Activated CD8-positive, alpha-beta memory T cell treated with anti-CD3 and anti-CD28 coated beads, Interleukin-2, amount 50 U/mL, for 24 hours (primary cell): ENCODE results near the gene TALDO1.

ENCODE experiments used
- DNase-seq: peaks from one replicate; pipeline ENCODE4 v3.0.0-alpha.2; 2020; ENCODE audit errors: extremely low read depth

The TALDO1 gene

DNA sequence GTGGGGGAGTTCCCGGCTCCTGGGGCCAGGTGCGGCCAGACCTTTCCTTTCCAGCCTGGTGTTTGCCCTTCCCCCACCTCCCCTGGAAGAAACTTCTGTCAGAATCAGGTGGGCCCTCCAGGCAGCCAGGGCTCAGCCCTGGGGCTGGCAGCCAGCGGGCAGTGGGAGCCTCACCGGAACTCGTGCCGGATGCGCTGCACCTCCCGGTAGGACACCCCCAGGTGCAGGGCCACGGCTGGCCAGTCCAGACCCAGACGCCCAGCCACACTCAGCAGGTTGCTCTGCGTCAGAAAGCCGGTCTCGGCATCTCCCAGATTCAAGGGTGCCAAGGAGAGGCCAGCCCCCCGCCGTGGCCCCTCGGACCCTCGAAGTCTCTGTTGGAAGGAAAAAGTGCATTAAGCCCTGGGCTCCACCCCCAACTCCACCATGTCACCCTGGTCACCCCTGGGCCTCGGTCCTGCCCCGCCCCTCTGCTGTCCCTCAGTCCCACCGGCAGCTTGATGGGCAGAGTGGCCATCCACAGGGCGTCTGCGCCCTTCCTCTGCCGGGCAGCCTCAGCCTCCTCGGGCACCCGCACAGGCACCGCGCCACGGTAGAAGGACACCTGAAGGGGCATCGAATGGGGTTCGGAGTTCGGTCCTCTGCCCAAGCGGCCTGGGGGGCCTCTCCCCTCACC, 52.5 kb downstream of the TALDO1 start:
- DNase-seq: no peak

DNA sequence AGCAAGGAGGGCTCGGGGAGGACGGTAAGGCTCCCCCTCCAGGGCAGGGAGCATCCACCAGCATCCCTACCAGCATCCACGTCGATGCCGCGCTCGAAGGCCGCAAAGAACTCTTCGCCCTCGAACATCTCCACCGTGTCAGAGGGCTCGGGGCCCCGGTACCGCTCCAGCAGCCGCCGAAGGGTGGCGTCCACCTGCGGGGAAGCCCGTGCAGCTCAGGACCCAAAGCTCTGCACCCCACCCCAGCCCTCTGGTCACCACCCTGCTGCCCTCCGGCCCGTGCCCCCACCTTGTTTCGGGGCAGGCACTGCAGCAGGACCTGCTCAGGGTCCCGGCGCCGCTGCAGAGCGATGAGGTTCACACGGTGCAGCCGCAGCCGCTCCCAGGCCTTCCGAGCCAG, 53.2 kb downstream of the TALDO1 start:
- no peak for DNase-seq

DNA sequence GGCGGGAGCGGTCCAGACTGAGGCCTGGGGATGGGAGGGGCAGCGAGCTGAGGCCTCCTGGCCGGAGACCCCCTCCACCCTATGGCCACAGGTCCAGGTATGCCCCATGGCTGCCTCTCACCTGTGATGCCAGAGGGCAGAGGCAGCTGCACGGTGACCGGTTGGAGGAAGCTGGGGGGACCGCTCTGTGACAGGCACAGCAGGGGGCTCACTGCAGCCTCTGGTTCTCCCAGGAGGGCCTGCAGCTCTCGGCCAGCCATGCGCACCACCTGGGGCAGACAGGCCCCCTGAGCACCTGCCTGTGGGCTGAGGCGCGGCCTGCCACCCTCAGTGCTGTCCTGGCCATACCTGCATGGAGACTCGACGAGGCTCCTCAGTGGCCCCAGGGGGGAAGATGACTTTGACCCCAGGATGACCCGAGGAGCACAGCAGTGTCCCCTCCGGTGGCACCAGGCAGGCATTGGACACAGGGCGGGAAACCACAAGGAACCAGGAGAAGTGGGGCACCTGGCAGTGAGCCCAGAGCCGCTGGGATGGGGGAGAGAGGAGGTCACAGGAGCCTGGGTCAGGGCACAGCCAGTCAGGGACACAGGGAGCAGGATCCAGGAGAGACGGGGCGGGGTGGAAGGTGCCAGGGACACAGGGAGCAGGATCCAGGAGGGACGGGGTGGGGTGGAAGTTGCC, 54.0 kb downstream of the TALDO1 start:
- DNase-seq: no peak

DNA sequence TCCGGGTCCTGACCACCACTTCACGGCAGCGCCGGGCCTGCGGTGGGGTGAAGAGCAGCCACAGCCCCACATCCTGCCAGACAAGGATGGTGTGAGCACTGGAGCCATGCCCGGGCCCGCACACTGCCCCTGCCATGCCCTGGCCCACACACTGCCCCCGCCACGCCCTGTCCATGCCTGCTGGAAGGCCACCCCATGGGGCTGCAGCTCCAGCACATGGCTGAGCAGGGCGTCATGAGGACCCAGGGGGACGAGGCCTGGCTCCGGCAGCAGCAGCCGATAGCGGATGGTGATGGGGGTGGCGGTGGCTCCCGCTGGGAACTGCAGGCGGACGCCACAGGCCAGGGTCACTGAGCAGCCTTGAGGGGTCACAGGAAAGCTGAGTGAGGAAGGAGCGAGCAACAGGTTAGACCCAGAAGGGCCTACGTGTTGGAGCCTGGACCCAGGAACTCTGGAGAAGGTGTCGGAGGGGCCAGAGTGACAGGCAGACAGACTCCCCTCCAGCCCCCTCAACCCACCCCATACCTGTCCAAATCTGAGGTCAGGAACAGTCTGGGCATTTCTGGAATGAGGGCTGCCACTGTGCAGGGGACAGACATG, 54.9 kb downstream of the TALDO1 start:
- DNase-seq: no peak

DNA sequence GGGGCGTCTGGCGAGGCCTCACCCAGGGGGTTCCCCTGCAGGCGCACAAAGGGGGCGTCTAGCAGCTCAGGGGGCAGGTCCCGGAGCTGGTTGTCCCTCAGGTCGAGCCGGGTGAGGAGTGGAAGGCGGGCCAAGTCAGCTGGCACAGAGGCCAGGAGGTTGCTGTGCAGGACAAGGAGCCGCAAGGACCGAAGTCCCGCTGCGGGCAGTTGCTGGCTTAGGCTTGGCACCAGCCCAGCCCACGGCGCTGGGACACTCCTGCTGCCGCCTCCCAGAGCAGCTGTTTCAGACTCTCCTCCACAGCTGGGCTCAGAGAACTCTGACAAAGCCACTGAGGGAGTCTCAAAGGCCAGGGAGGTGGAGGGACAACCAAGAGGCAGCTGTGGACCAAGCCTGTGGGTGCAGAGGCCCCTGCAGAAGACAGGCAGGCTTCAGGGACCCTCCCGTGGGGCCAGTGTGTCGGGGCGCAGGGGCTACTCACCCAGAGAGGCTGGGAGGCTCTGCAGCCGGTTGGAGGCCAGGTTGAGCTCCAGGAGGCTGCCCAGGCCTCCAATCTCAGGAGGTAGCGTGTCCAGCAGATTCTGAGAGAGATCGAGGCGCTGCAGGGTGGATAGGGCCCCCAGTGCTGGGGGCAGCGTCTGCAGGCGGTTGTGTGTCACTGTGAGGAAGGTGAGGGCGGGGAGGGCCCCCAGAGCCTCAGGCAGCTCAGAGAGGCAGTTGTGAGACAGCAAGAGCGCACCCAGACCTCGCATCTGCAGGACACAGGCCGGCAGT, 55.6 kb downstream of the TALDO1 start:
- DNase-seq: no peak

DNA sequence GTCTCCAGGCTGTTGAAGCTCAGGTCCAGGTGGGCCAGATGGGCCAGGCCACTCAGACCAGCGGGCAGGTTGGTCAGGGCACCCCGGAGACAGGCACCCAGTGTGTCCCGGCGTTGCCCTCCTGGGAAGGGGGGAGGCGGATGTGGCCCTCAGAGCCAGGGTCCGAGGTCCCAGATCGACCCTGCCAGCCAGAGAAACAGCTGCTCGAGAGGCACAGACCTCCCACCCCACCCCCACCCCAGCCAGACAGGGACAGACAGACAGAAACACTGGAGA, 56.1 kb downstream of the TALDO1 start:
- DNase-seq: no peak

DNA sequence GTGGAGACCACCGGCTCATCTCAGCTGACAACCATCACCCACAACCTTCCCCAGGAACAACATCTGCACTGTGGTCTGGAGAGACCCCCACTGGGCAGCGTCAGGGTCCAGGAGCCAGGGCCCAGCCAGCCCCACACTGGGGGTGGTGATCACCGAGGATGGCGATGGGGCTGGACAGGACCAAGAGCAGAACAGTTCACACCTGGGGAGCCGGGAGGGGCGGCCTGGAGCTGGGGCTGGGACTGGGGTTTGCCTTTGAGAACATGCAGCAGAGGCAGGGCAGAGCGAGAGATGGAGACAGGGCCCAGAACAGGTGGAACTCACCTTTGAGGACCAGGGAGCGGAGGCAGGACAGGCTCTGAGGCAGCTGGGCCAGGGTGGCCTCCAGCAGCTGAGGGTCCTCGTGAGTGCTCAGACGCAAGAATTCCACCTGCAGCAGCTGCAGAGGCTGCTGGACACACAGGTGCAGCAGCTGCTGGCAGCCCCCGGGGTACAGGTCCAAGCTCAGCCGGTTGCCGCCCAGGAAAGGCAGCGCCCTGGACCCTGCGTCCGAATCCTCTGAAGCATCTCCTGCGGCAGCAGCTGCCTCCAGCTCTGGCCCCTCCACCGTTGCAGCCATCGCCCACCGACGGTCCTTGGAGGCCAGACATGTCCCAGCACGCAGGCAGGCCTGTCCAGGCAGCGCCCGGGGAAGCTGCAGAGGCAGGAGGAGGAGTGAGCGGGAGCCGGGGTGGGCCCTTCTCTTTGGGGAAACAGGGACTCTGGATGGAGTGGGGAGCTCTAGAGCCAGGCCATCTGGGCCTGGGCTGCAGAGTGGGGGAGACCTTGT, 56.7 kb downstream of the TALDO1 start:
- DNase-seq: no peak

DNA sequence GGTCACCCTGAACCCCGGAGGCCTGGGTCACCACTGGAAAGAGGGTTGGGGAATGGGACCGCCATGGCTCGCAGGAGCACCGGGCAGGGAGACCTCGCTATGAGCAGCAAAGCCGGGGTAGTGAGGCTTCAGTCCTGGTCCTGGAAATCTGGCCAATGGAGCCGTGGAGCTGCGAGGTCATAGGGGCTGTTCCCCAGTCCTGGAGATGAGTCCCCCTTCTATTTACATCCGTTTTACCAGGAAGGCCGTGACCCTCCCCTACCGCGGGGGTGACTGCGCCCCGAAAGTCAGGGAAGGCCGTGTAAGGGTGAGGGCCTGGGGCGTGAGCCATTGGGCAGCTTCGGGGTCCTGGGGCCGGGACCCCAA, 57.3 kb downstream of the TALDO1 start:
- no peak for DNase-seq

DNA sequence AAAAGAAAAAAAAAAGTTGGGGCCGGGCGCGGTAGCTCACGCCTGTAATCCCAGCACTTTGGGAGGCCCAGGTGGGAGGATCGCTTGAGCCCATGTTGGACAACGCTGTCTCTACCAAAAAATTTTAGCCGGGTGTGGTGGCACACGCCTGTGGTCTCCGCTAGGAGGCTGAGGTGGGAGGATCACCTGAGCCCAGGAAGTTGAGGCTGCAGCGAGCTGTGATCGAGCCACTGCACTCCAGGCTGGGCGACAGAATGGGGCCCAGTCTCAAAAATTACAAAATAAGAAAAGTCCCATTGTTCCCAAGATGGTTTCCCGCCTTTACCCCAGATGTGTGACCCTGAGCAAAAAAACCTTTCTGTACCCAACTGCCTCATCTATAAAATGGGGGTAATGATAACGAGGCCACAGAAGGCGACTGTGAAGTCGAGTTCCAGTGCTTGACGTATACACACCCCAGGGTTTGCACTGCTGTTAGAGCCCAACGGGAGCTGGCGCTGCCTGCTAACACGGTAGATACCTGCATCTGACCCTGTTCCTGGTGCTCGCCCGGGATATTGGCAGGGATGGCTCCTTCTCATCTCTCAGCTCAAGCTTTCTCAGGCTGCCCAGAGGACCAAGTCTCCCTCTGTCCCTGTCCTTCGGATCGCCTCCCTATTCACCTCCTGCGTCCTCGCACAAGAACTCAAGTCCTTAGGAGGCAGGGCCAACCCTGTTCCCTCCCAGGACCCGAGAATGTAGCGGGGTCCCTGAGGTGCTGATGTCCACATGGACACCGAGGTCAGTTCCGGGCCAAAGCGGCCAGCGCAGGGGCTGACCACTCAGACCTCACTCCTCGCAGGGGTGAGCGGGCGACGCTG, 61.4 kb downstream of the TALDO1 start:
- no peak for DNase-seq

DNA sequence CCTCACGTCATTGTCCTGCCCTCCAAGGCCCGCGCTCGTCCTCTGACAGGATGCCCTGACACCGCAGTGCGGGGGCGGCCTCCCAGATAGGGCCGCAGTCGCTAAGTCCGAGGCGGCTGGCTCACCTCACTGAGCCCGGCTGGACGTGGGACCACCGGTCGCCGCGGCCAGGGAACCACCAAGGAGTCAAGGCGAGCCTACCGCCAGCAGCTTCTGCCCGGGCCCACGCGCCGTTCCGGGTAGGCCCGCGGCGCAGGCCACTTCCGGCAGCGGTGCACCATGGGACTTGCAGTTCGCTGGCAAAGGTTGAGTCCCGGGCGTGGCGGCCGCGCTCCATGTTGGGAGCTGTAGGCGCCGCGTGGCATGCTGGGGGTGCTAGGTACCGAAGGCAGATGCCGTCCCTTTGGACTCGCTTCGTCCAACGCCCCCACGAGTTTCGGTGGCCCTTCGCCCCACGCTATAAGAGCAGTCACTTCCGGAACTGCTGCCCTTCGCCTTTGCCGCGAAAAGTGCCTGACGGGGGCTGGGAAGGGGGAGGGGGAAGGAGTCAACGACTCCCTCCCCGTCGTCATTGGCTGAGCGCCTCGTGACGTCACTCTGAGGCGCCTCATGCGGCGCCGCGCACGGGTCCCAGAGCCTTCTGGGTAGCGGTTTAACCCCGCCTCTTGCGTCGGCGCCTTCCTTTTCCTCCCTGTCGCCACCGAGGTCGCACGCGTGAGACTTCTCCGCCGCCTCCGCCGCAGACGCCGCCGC, 62.2 kb downstream of the TALDO1 start, which contains the start of gene RPLP2:
Gene RPLP2, plus strand, starts transcription at position 681 of the 753 bp plus-strand sequence. CDS start 268 bp downstream, outside the sequence.
- DNase-seq: peak; percentile 96

DNA sequence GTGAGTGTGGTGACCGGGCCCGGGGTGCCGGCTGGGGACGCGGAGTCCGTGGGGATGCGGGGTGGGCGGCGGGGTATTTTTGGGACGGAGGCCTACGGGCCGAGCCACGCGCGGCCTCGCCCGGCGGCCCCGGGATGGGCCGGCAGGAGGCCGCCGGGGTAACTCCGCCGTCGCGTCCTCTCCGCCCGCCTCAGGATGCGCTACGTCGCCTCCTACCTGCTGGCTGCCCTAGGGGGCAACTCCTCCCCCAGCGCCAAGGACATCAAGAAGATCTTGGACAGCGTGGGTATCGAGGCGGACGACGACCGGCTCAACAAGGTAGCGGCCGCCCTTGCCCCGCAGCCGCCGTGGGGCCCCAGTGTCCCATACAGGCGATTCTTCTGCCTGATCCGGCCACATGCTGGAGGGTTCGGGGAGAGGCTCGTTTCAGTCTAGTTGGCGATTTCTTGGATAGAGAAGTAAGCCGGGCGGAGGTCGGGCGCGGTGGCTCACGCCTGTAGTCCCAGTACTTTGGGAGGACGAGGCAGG, 62.8 kb downstream of the TALDO1 start:
- no peak for DNase-seq

DNA sequence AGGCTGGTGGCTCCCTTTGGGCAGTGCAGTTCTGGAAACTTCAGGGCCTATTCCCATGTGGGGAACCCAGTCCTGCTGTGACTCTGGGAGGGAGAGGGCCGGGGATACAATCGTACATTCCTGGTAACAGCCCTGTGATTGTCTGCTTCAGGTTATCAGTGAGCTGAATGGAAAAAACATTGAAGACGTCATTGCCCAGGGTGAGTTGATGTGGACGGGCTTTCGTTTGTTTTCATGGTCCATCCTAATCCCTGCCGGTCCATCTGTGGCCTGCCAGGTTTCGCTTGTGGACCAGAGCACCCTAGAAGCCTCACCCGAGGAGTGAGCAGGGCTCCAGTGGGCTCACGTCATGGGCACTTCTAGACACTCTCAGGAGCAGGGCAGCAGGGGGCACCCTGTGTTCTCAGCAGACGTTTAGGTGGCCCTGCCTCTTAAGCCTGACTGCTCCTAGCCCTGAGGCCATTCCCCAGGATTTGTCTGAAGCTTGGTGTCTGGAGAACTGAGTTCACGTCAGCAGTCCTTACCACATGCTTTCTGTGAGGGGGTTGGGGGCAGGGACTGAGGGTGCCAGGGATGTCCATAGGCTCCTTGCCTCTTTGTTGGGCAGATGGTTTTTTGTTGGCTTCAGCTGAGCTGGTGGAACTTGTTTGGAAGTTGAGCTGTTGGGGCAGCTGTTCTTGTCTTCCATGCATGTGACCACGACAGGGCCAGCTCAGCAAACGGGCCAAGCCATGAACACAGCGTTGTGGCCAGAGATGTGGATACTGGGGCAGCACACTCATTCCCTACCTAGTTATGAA, 64.4 kb downstream of the TALDO1 start:
- no peak for DNase-seq

DNA sequence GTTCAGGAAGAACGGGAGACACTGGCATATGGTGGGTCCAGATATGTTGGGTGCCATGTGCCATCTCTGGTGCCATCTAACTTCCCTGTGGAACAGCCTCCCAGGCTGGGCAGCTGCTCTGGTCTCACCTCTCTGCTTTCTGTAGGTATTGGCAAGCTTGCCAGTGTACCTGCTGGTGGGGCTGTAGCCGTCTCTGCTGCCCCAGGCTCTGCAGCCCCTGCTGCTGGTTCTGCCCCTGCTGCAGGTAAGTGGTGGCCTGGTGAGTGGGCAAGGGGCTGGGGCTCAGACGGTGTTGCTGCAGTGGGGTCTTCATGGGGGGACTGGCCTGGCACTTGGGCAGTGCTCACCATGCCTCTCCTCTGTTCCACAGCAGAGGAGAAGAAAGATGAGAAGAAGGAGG, 65.1 kb downstream of the TALDO1 start:
- no peak for DNase-seq

DNA sequence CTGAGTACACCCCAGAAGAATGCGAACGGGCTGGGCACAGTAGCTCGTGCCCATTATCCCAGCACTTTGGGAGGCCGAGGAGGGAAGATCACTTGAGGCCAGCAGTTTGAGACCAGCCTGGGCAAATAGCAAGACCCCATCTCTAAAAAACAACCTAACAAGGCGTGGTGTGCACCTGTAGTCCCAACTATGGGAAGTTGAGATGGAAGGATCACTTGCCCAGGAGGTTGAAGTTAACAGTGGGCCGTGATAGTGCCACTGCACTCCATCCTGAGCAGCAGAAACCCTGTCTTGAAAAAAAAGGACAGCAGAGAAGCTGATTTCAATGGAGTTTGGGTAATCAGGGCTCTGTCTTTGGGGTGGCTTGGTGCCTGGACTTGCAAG, 65.8 kb downstream of the TALDO1 start:
- no peak for DNase-seq

DNA sequence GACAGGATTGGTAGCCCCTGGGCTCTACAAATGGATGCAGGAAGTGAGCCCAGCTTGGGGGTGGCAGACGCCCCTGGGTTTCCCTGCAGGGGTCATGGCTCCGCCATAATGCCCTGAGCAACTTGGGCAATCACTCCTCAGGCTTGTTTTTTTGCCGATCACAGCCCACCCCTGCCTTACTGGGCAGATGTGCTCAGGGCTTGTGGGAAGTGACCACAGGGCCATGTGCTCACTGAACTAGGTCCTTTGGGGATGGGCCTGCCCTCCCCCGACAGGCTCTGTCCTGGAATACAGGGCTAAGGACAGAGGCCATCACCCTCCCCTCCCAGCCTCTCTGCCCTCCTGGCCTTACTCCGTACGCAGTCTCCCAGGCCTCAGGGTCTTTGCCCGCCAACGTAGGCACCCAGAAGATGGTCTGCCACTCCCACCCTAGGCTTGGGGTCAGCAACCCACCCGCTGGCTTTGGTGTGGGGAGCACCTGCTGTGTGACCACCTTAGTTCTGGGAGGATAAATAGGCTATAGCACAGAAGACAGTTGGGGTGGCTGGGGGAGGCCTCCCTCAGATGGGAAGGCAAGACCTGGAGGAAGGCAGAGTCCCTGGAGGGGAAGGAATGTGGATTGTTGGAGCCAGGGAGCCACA, 66.3 kb downstream of the TALDO1 start:
- DNase-seq: no peak
